ENCODE results near the gene CAMK2A. TPM values are rescaled to one million over a fixed set of nuclear protein-coding genes. Genes with fewer than 3 reads are reported as not detected.

CAMK2A gene
- total and polyA plus RNA-seq, 2 of the 4 experiments (the other 2 are of a cell fraction), result 0.18 to 0.19 TPM

- dilution Hi-C loops (cut with HindIII; ENCODE audit: low sequenced_read_pairs, unreplicated experiment) (no loop called here), intact Hi-C loops (cut with micrococcal nuclease) (no loop called here), in situ Hi-C loops (cut with MboI; ENCODE audit: low sequenced_read_pairs) (no loop called here)
- Histone ChIP-seq H4K91ac (ENCODE audit: insufficient read depth, low read depth, low read length) (no peak overlapping the region), H4K5ac (ENCODE audit: low read depth, low read length) (no peak overlapping the region), H3K9me1 (ENCODE audit: insufficient read depth, low read length) (peaks cover 5% of the 10 kb centered on the region; the same call in 1 of the 2 replicates), H4K8ac (ENCODE audit: low read depth in 2 of 2, low read length in 2 of 2) (no peak overlapping the region), H3K27me3 (ENCODE audit: control insufficient read depth, insufficient read depth, low read length) (peaks cover 59% of the 10 kb centered on the region), H3K4me1 (ENCODE audit: control insufficient read depth, insufficient read depth, low read length) (no peaks in the 10 kb centered on the region), H3K14ac (replicated peaks; ENCODE audit: low read depth, low read length) (no peak overlapping the region), H3K9me3 (ENCODE audit: control insufficient read depth, insufficient read depth, low read length) (no peaks in the 10 kb centered on the region), H3K56ac (ENCODE audit: extremely low read depth, insufficient read depth, low read length) (no peak overlapping the region), H2AK9ac (replicated peaks; ENCODE audit: low read depth, low read length, poor library complexity) (no peak overlapping the region), H3K4me2 (ENCODE audit: low read depth, low read length) (no peak overlapping the region), H3K79me1 (ENCODE audit: low read depth in 1 of 2, low read length in 2 of 2) (no peaks in the 10 kb centered on the region), H2AK5ac (ENCODE audit: low read depth, low read length) (no peak overlapping the region), H2BK5ac (ENCODE audit: low read depth, low read length, poor library complexity, severe bottlenecking) (no peak overlapping the region), H3K18ac (ENCODE audit: low read depth, low read length) (no peak overlapping the region), H2BK15ac (ENCODE audit: low read depth, low read length) (no peak overlapping the region), H3K36me3 (ENCODE audit: control insufficient read depth, insufficient read depth, low read length) (no peaks in the 10 kb centered on the region), H2AFZ (replicated peaks; ENCODE audit: low read length, poor library complexity) (no peak overlapping the region), H3K23ac (ENCODE audit: low read depth, low read length) (no peak overlapping the region), H4K20me1 (ENCODE audit: insufficient read depth, low read length) (no peaks in the 10 kb centered on the region; the same call in 1 of the 2 replicates), H3K4ac (ENCODE audit: low read depth, low read length) (no peak overlapping the region), H2BK120ac (ENCODE audit: low read depth, low read length) (no peak overlapping the region), H3K27ac (ENCODE audit: insufficient read depth, low read length) (no peak overlapping the region), H2BK20ac (ENCODE audit: low read depth, low read length) (no peak overlapping the region), H3K9ac (ENCODE audit: low read depth, low read length) (no peak overlapping the region), H3K4me3 (ENCODE audit: insufficient read depth, low read depth, low read length) (no peak overlapping the region)
- POLR2A ChIA-PET (ENCODE audit: unreplicated experiment), result no interaction called here
- ATAC-seq (ENCODE audit: low read depth) (no peak), DNase-seq (no peak)
- WGBS, 2 experiments (ENCODE audit: extremely low coverage in 2 of 2, insufficient read length in 1 of 2), result 100% methylated on average over 8 of the region's 10 CpGs; no CpG with 5 or more reads in 1 of the 2 experiments
- BruUV-seq (replicated peaks), result no TSS peak
- CTCF ChIA-PET, result no interaction called here
- no peak for TF ChIP-seq FOS (IDR thresholded peaks at IDR 0.05; ENCODE audit: low read depth, low read length)
- no peak for TF ChIP-seq BHLHE40 (IDR thresholded peaks at IDR 0.05; ENCODE audit: low read depth, low read length)
- no peak for TF ChIP-seq CHD1 (IDR thresholded peaks at IDR 0.05; ENCODE audit: low read depth, low read length)
Observed at GRCh38 chr5:150182774-150183173, 106.8 kb downstream of the CAMK2A start.

All from IMR-90 (cell line).